Duodenal mucosa (tissue), 2 donors: ENCODE results near the gene XK.

Source experiments
- H3K27ac ChIP-seq: one replicate; pipeline ENCODE4 v1.7.0; 2013; ENCODE audit warnings: low read depth, low read length
- H3K27me3 ChIP-seq, 2 donors: one replicate each; pipeline ENCODE4 v1.7.0; 2013; ENCODE audit warnings: low read length in 2 of 2, control low read depth in 1 of 2; ENCODE audit not compliant: insufficient read depth in 2 of 2, control insufficient read depth in 1 of 2
- H3K36me3 ChIP-seq, 2 donors: one replicate each; pipeline ENCODE4 v1.7.0; 2013; ENCODE audit warnings: low read length in 2 of 2, control low read depth in 1 of 2; ENCODE audit not compliant: insufficient read depth in 2 of 2, control insufficient read depth in 1 of 2
- H3K4me1 ChIP-seq, 2 donors: one replicate each; pipeline ENCODE4 v1.7.0; 2013; ENCODE audit warnings: low read length in 2 of 2, control low read depth in 1 of 2; ENCODE audit not compliant: insufficient read depth in 2 of 2, control insufficient read depth in 1 of 2
- H3K4me3 ChIP-seq, 2 donors: one replicate each; pipeline ENCODE4 v1.7.0; 2013; ENCODE audit warnings: low read length in 2 of 2, low read depth in 1 of 2
- H3K9ac ChIP-seq, 2 donors: one replicate each; pipeline ENCODE4 v1.7.0; 2013; ENCODE audit warnings: low read length in 2 of 2, low read depth in 1 of 2
- H3K9me3 ChIP-seq, 2 donors: one replicate each; pipeline ENCODE4 v1.7.0; 2013; ENCODE audit warnings: low read length in 2 of 2, control low read depth in 1 of 2; ENCODE audit not compliant: control insufficient read depth in 1 of 2

The XK gene

DNA sequence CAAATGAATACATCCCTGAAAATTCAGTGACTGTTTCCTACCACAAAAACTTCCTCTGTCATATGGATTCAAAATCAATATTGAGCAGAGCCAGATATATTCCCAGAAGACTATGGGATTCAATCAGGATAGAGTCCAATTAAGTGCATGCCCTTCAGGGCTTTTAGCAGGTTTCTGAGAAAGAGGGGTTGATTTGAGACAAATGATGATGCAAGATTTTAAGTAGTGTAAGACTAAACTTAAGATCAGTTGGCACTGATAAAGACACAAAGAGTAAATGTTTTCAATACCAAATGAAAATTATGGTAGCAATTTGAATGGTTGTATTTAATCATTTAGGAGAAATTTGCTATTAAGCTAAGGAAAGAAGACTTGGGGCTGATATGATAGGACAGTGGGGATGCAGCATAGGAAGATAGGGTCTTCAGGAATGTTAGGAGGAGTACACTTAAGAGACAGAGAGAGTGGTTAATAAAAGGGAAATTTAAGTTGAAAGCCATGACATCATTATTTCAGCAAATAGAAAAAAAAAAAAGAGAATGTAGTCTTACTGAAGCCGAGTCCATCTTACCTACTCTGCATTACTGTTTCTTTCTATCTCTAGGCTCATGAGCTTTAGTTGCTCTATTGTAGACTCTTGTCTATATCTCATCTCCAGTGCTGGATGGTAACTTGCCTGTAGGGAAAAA, 32.0 kb upstream of the XK start:
- Histone ChIP-seq H3K9ac (no peak overlapping the region), H3K9me3 (no peaks in the 10 kb centered on the region), H3K27ac (no peak overlapping the region), H3K4me3 (no peak overlapping the region), H3K27me3 (no peaks in the 10 kb centered on the region), H3K36me3 (no peaks in the 10 kb centered on the region), H3K4me1 (no peaks in the 10 kb centered on the region)

DNA sequence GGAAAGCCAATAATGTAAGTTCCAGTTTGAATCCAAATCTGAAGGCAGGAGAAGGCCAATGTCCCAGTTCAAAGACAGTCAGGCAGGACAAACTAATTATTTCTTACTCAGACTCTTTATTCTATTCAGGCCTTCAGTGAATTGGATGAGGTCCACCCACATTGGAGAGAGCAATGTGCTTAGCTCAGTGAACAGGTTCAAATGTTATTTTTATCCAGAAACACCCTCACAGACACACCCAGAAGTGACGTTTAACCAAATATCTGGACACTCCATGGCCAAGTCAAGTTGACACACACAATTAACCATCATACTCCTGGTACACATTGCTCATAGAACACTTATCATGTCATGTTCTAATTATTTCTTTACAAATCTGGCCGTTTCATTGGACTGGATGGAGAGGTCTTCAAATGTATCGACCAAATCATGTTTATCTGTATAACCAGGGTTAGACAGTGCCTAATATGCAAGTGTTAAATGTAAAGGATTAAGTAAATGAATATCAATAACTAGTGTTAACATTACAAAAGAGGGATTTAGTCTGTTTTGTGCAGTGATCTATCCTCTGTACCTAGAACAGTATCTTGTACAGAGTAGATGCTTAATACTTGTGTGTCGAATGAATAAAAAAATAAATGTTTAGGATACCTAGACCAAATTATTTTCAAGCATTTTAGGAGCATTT, 27.1 kb upstream of the XK start:
- H3K27ac ChIP-seq, result no peak overlapping the region
- no peaks in the 10 kb centered on the region for H3K36me3 ChIP-seq
- no peaks in the 10 kb centered on the region for H3K9me3 ChIP-seq
- no peak overlapping the region for H3K9ac ChIP-seq
- no peaks in the 10 kb centered on the region for H3K4me1 ChIP-seq
- no peak overlapping the region for H3K4me3 ChIP-seq
- H3K27me3 ChIP-seq, result no peaks in the 10 kb centered on the region

DNA sequence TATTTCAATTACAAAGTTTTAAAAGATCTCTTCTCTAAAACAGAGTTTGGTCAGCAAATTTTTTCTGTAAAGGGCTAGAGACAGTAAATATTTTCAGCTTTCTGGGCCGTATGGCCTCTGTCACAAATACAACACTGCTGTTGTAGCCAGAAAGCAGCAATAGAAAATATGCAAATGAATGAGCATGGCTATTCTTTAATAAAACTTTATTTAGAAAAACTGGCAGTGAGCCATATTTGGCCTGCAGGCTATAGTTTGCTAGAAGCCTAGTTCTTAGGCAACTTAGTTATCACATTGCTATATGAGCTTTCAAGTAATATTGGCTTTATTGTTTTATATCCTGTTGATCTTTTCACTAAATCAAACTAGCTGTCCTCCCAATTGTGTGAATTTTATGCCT, 26.5 kb upstream of the XK start:
- Histone ChIP-seq H3K27ac (no peak overlapping the region), H3K27me3 (no peaks in the 10 kb centered on the region), H3K4me1 (no peaks in the 10 kb centered on the region), H3K36me3 (no peaks in the 10 kb centered on the region), H3K4me3 (no peak overlapping the region), H3K9ac (no peak overlapping the region), H3K9me3 (no peaks in the 10 kb centered on the region)

DNA sequence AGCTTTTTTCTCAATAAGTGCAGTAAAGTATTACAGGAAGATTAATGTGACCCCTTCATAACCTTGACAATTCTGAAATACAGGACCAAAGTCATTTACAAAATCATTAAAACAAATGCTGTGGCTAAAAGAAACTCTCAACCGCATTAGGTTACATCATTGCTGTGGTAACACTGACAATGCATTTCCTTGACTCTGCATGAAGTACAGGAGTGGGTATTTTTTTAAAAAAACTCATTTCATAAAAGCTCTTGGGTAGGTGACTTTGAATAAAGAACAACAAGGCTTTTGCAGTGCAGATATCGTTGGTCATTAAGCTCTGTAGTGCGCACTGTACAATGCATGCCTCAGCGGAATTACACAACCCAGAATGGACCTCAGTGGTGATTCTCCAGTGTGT, 23.4 kb upstream of the XK start:
- Histone ChIP-seq H3K4me3 (no peak overlapping the region), H3K9me3 (no peaks in the 10 kb centered on the region), H3K9ac (no peak overlapping the region), H3K36me3 (no peaks in the 10 kb centered on the region), H3K27me3 (no peaks in the 10 kb centered on the region), H3K27ac (no peak overlapping the region), H3K4me1 (no peaks in the 10 kb centered on the region)

DNA sequence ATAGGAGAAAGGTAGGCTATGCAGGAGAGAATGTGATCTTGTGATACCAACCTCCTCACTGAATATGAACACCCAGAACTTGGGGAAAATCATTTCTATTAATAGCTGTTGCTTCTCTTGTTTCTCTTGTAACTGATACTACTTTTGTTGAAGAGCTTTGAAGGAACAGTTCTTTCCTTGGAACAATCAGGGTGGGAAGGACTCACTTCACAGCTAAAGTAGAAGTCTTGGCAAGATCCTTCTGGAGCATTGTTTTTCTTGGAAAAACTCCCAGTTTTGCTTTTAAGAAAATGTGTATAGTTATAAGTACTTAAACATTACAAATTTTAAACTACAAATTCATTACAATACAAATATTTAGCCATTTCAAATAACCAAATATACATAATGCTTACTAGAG, 19.1 kb upstream of the XK start:
- H3K27me3 ChIP-seq, result no peaks in the 10 kb centered on the region
- H3K4me3 ChIP-seq, result no peak overlapping the region
- H3K36me3 ChIP-seq, result no peaks in the 10 kb centered on the region
- no peak overlapping the region for H3K9ac ChIP-seq
- H3K9me3 ChIP-seq, result no peaks in the 10 kb centered on the region
- no peak overlapping the region for H3K27ac ChIP-seq
- no peaks in the 10 kb centered on the region for H3K4me1 ChIP-seq

DNA sequence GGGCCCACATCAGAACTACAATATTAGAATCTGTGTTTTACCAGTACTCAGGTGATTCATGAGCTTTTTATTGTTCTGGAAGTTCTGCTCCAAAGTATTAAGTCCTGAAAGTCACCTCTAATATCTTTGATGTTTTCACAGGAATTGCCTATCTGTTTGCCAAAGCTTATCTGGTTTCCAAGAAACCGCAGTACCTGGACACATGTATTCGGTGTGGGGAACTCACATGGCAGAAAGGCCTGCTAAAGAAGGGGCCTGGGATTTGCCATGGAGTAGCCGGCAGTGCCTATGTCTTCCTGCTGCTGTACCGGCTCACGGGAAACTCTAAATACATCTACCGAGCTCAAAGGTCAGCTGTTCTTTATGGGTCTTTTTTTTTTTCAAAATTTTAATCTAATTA, 18.4 kb upstream of the XK start:
- Histone ChIP-seq H3K9me3 (no peaks in the 10 kb centered on the region), H3K27ac (no peak overlapping the region), H3K27me3 (no peaks in the 10 kb centered on the region), H3K9ac (no peak overlapping the region), H3K4me3 (no peak overlapping the region), H3K36me3 (no peaks in the 10 kb centered on the region), H3K4me1 (no peaks in the 10 kb centered on the region)

DNA sequence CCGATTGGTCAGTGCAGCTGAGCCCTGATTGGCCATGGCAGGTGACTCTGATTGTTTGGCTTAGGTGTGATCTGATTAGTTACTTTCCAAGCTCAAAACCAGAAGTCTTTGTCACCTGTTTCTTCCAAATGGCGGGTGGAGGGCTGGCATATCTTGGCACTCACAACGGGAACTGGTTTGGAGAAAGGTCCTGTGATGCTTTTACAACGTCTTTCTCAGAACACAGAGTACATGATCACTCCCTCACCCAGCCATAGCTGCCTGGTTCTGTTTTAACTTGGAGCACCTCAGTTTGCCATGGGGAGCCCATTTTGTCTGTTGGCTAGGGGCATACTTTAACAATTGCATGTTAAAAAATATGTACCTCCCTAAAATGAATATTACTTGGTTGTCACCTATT, 13.0 kb upstream of the XK start:
- Histone ChIP-seq H3K4me3 (no peak overlapping the region), H3K36me3 (no peaks in the 10 kb centered on the region), H3K4me1 (peaks cover 2 to 3% of the 10 kb centered on the region in 2 donors), H3K9ac (no peak overlapping the region), H3K27ac (no peak overlapping the region), H3K27me3 (no peaks in the 10 kb centered on the region), H3K9me3 (no peaks in the 10 kb centered on the region)

DNA sequence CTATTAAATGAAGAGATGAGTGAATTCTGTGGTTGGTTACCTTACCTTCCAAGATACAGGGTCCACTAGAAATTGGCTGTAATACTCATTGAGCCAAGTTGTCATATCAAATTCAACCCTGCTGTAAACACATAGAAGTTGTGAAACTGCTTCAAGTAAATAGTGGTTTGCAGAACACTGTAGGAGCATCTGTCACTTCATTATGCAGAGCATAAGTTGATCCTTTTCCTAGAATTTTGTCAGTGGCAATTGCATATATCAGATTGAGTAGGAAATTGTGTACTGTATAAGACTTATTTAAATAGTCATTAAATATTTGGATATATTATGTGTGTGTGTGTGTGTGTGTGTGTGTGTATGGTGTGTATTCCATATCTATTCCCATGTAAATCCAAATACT, 8.8 kb upstream of the XK start:
- peaks cover 4 to 6% of the 10 kb centered on the region in 2 donors for H3K4me1 ChIP-seq
- H3K4me3 ChIP-seq, result no peak overlapping the region
- no peaks in the 10 kb centered on the region for H3K36me3 ChIP-seq
- H3K27me3 ChIP-seq, result no peaks in the 10 kb centered on the region
- H3K27ac ChIP-seq, result no peak overlapping the region
- no peaks in the 10 kb centered on the region for H3K9me3 ChIP-seq
- no peak overlapping the region for H3K9ac ChIP-seq

DNA sequence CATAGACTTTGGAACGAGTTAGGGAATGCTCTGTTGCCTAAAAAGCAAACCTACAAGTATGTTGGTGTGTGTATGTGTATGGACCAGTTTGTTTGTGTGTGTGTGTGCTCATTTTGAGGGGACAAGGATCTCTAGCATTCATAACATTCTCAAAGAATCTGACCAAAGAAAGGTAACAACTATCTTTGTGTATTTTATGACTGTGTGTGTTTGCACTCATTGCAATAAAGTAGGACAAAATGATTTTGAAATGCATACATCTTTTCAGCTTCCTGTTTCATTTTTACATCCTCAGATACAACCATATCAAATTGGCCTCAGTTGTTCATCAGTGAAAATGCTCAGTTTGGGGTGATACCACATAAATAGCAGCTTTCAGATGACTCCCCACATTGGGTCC, 8.3 kb upstream of the XK start:
- H3K4me3 ChIP-seq, result no peak overlapping the region
- H3K9ac ChIP-seq, result no peak overlapping the region
- H3K9me3 ChIP-seq, result no peaks in the 10 kb centered on the region
- peaks cover 4 to 6% of the 10 kb centered on the region in 2 donors for H3K4me1 ChIP-seq
- H3K27ac ChIP-seq, result no peak overlapping the region
- no peaks in the 10 kb centered on the region for H3K36me3 ChIP-seq
- no peaks in the 10 kb centered on the region for H3K27me3 ChIP-seq

DNA sequence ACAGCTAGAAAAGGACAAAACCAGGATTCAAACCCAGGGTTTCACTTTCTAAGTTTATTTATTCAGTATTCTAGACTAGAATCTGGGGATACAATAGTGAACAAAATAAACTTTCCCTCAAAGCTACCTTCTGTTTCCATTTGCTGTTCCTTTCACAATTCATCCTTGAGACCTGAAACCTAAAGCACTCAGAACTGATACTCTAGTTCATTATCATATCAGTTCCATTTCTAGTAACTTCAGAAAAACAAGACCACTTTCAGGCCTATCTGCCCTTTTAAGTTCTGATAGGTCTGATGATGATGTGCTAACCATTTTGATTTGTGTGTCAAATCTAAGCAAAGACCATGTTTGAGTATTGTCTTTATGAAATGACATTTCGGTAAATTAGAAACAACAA, 7.8 kb upstream of the XK start:
- Histone ChIP-seq H3K9me3 (no peaks in the 10 kb centered on the region), H3K36me3 (no peaks in the 10 kb centered on the region), H3K4me3 (no peak overlapping the region), H3K4me1 (peaks cover 4 to 6% of the 10 kb centered on the region in 2 donors), H3K9ac (no peak overlapping the region), H3K27ac (no peak overlapping the region), H3K27me3 (no peaks in the 10 kb centered on the region)
